ENCODE measurements around the gene PKD2L1.

- TF ChIP-seq POLR2A (IDR thresholded peaks at IDR 0.05): no peak
- no peak for TF ChIP-seq CTCF (IDR thresholded peaks at IDR 0.05)
- no peak for TF ChIP-seq POLR2AphosphoS5 (IDR thresholded peaks at IDR 0.05)
These were observed 47.1 kb downstream of the PKD2L1 start for GRCh38 chr10:100282907-100283306.

All from prostate gland (tissue), 2 donors.